KMS-11 (cell line): ENCODE results near the gene RAD51AP1.
"Not testable (repeated sequence)": the region's sequence is repeated elsewhere in the genome, so short reads cannot be mapped to it uniquely, and the experiment has no call there.

Experiments used
- H2AFZ ChIP-seq: fragments of 200-600 bp; sonication (generic); 2 replicates; pipeline ENCODE4 v1.6.1; 2016; ENCODE audit warnings: antibody characterized with exemption, mixed run types, low read depth
- H3K27ac ChIP-seq: fragments of 200-600 bp; sonication (generic); 2 replicates; pipeline ENCODE4 v1.6.1; 2016; ENCODE audit warnings: mild to moderate bottlenecking, mixed run types
- H3K27me3 ChIP-seq: fragments of 200-600 bp; sonication (generic); 2 replicates; pipeline ENCODE4 v1.6.1; 2017; ENCODE audit warnings: mild to moderate bottlenecking, low read depth, mixed run types, moderate library complexity; ENCODE audit not compliant: insufficient read depth
- H3K36me3 ChIP-seq: fragments of 200-600 bp; sonication (generic); 2 replicates; pipeline ENCODE4 v1.6.1; 2017; ENCODE audit warnings: mild to moderate bottlenecking, mixed run types; ENCODE audit not compliant: insufficient read depth
- H3K4me1 ChIP-seq: fragments of 200-600 bp; sonication (generic); 2 replicates; pipeline ENCODE4 v1.6.1; 2016; ENCODE audit warnings: mild to moderate bottlenecking, low read depth, mixed run types; ENCODE audit not compliant: poor library complexity, severe bottlenecking
- H3K4me2 ChIP-seq: fragments of 200-600 bp; sonication (generic); 2 replicates; pipeline ENCODE4 v1.7.0; 2016; ENCODE audit warnings: mild to moderate bottlenecking, mixed run types
- H3K4me3 ChIP-seq: fragments of 200-600 bp; sonication (generic); IDR thresholded peaks from 2 replicates; pipeline ENCODE4 v1.6.1; 2017; ENCODE audit warnings: low read depth, low read length, mixed read lengths; ENCODE audit not compliant: insufficient read depth
- H3K79me2 ChIP-seq: fragments of 200-600 bp; sonication (generic); 2 replicates; pipeline ENCODE4 v1.6.1; 2016; ENCODE audit warnings: low read depth, mixed run types; ENCODE audit not compliant: insufficient read depth
- H3K9ac ChIP-seq: fragments of 200-600 bp; sonication (generic); 2 replicates; pipeline ENCODE4 v1.6.1; 2016; ENCODE audit warnings: mild to moderate bottlenecking, mixed run types
- H4K20me1 ChIP-seq: fragments of 200-600 bp; sonication (generic); 2 replicates; pipeline ENCODE4 v1.6.1; 2016; ENCODE audit warnings: mild to moderate bottlenecking, mixed run types; ENCODE audit not compliant: insufficient read depth
- CTCF ChIP-seq: fragments of 200-600 bp; sonication (generic); conservative IDR thresholded peaks from 2 replicates; pipeline ENCODE4 v1.6.1; 2017; ENCODE audit warnings: low read depth, mild to moderate bottlenecking, antibody characterized with exemption, low read length, moderate library complexity, mixed read lengths

Gene RAD51AP1

GRCh38 chr12:4518106-4518728, 20.5 kb upstream of the RAD51AP1 start:
- Histone ChIP-seq H3K4me3 (no peak overlapping the region), H3K9ac (no peak overlapping the region), H3K4me2 (no peak overlapping the region), H3K27ac (no peak overlapping the region), H4K20me1 (no peaks in the 10 kb centered on the region), H2AFZ (no peak overlapping the region), H3K4me1 (no peaks in the 10 kb centered on the region), H3K36me3 (no peaks in the 10 kb centered on the region), H3K79me2 (no peaks in the 10 kb centered on the region), H3K27me3 (no peaks in the 10 kb centered on the region)
- TF ChIP-seq CTCF: no peak

GRCh38 chr12:4523443-4523842, 15.2 kb upstream of the RAD51AP1 start:
- H3K4me3 ChIP-seq, H3K9ac ChIP-seq, H3K79me2 ChIP-seq, H2AFZ ChIP-seq, H3K4me2 ChIP-seq, H3K27ac ChIP-seq, H3K27me3 ChIP-seq, H3K36me3 ChIP-seq, H4K20me1 ChIP-seq, H3K4me1 ChIP-seq: not testable (repeated sequence)

GRCh38 chr12:4526923-4527546, 11.7 kb upstream of the RAD51AP1 start:
- no peak overlapping the region for H3K27ac ChIP-seq
- H2AFZ ChIP-seq: no peak overlapping the region
- no peaks in the 10 kb centered on the region for H3K36me3 ChIP-seq
- H3K4me1 ChIP-seq: no peaks in the 10 kb centered on the region
- H3K79me2 ChIP-seq: no peaks in the 10 kb centered on the region
- H3K27me3 ChIP-seq: no peaks in the 10 kb centered on the region
- H3K9ac ChIP-seq: no peak overlapping the region
- peak; percentile 64; the same call in 1 of the 2 replicates for TF ChIP-seq CTCF
- H3K4me3 ChIP-seq: no peak overlapping the region
- no peaks in the 10 kb centered on the region for H4K20me1 ChIP-seq
- no peak overlapping the region for H3K4me2 ChIP-seq

GRCh38 chr12:4530160-4530559, 8.5 kb upstream of the RAD51AP1 start:
- TF ChIP-seq CTCF: no peak
- Histone ChIP-seq H3K36me3 (no peaks in the 10 kb centered on the region), H2AFZ (no peak overlapping the region), H3K4me3 (no peak overlapping the region), H3K9ac (no peak overlapping the region), H3K27me3 (no peaks in the 10 kb centered on the region), H3K79me2 (no peaks in the 10 kb centered on the region), H4K20me1 (no peaks in the 10 kb centered on the region), H3K4me1 (peaks cover 1% of the 10 kb centered on the region), H3K4me2 (no peak overlapping the region), H3K27ac (no peak overlapping the region)

GRCh38 chr12:4530982-4531586, 7.6 kb upstream of the RAD51AP1 start:
- no peak overlapping the region for H3K27ac ChIP-seq
- no peaks in the 10 kb centered on the region for H3K36me3 ChIP-seq
- TF ChIP-seq CTCF: no peak

More at GRCh38 chr12:4530982-4531586, 7.6 kb upstream of the RAD51AP1 start:
- H3K4me1 ChIP-seq: peaks cover 3% of the 10 kb centered on the region
- H3K4me2 ChIP-seq: no peak overlapping the region
- no peaks in the 10 kb centered on the region for H4K20me1 ChIP-seq
- H2AFZ ChIP-seq: no peak overlapping the region
- H3K9ac ChIP-seq: no peak overlapping the region
- H3K4me3 ChIP-seq: no peak overlapping the region
- H3K79me2 ChIP-seq: no peaks in the 10 kb centered on the region
- no peaks in the 10 kb centered on the region for H3K27me3 ChIP-seq
